Measurements from ENCODE around the gene TCEAL3. TPM values are rescaled to one million over a fixed set of nuclear protein-coding genes. Genes with fewer than 3 reads are reported as not detected.
A peak's percentile ranks its signal among the peaks of the same experiment; 100 is the strongest.

TCEAL3 gene, protein sequence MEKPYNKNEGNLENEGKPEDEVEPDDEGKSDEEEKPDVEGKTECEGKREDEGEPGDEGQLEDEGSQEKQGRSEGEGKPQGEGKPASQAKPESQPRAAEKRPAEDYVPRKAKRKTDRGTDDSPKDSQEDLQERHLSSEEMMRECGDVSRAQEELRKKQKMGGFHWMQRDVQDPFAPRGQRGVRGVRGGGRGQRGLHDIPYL
- 10 to 100 TPM; 14.5 to 66.7 (median 41.0) TPM for total RNA-seq
- 100 to 1,000 TPM in 1 of 3 donors, 10 to 100 TPM in 2; 56.1 to 118 (median 87.1) TPM for polyA plus RNA-seq
- long read RNA-seq, donor 1, transcript TCEAL3-202 (3 exons, 1,113 nt) = major isoform, 5 of 5 reads
- long read RNA-seq, donor 1, partial matches to known transcripts = 0 of 5 reads
- long read RNA-seq, donor 1, other reads (novel, unspliced or antisense) = 0 of 5 reads
- long read RNA-seq, donor 2, partial matches to known transcripts = 0 of 5 reads
- long read RNA-seq, donor 2, other reads (novel, unspliced or antisense) = 0 of 5 reads
- long read RNA-seq, donor 3, partial matches to known transcripts = 0 of 3 reads
- long read RNA-seq, donor 3, other reads (novel, unspliced or antisense) = 0 of 3 reads
- long read RNA-seq, donor 4, transcript TCEAL3-202 (3 exons, 1,113 nt) = major isoform, 36 of 61 reads
- long read RNA-seq, donor 4, transcript TCEAL3-201 (3 exons, 1,124 nt) = minor isoform, 6 of 61 reads
- long read RNA-seq, donor 4, partial matches to known transcripts = 12 of 61 reads
- long read RNA-seq, donor 4, other reads (novel, unspliced or antisense) = 7 of 61 reads
- long read RNA-seq, donor 5, transcript TCEAL3-202 (3 exons, 1,113 nt) = major isoform, 68 of 96 reads
- long read RNA-seq, donor 5, transcript TCEAL3-201 (3 exons, 1,124 nt) = minor isoform, 14 of 96 reads
- long read RNA-seq, donor 5, partial matches to known transcripts = 3 of 96 reads
- long read RNA-seq, donor 5, other reads (novel, unspliced or antisense) = 11 of 96 reads
- long read RNA-seq, donor 6, transcript TCEAL3-202 (3 exons, 1,113 nt) = major isoform, 37 of 59 reads
- long read RNA-seq, donor 6, transcript TCEAL3-201 (3 exons, 1,124 nt) = minor isoform, 13 of 59 reads
- long read RNA-seq, donor 6, partial matches to known transcripts = 1 of 59 reads
- long read RNA-seq, donor 6, other reads (novel, unspliced or antisense) = 8 of 59 reads
- long read RNA-seq, donor 7, transcript TCEAL3-202 (3 exons, 1,113 nt) = major isoform, 6 of 8 reads
- long read RNA-seq, donor 7, partial matches to known transcripts = 0 of 8 reads
- long read RNA-seq, donor 7, other reads (novel, unspliced or antisense) = 0 of 8 reads
- long read RNA-seq, donor 8, transcript TCEAL3-202 (3 exons, 1,113 nt) = major isoform, 9 of 15 reads
- long read RNA-seq, donor 8, transcript TCEAL3-201 (3 exons, 1,124 nt) = minor isoform, 6 of 15 reads
- long read RNA-seq, donor 8, partial matches to known transcripts = 0 of 15 reads
- long read RNA-seq, donor 8, other reads (novel, unspliced or antisense) = 0 of 15 reads
- long read RNA-seq, donor 9, partial matches to known transcripts = 0 of 3 reads
- long read RNA-seq, donor 9, other reads (novel, unspliced or antisense) = 0 of 3 reads
- long read RNA-seq, donor 10, partial matches to known transcripts = 0 of 3 reads
- long read RNA-seq, donor 10, other reads (novel, unspliced or antisense) = 0 of 3 reads

DNA sequence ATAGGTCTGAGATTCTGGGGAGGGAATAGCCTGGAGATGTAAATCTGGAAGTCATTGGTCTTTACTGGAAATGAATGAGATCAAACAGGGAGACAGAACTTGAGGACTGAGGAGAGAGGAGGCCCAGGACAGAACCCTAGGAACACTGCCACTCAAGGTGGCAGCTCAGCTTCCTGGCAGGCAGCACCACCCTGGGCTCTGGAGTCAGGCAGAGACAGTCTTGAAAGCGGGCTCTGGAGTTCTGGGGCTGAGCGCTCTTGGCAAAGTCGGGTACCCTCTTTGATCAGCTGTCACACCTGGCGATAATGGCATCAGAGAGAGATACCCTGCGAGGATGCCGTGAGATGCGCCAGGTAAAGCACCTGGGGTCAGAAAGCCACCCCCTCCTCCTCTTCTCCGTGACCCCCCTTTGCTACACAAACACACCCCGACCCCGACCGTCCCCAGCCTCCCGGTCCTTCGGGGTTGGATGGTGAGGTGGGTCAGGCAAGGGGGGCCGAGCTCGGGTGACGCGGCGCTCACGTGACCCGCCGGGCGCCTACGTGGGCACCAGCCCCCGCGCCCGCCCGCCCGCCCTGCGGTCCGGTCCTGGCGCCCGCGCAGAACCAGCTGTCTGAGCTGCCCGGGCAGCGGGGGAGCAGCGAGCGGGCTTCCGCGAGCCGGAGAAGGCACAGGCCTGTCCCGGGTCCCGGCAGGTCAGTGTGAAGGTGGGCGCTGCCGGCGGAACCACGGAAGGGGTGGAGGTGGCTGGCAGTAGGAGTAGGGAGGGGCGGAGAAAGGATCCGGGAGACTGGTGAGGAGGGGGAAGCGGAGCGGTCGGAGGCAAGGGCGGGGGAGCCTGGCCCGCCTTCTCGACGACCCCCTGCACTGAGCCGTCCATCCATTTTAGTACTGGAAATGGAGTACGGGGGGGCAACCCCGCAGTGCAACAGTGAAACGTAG is at the start of gene TCEAL3:
Gene TCEAL3, plus strand, starts transcription at position 600 of the 942 bp plus-strand sequence. CDS start 1,102 bp downstream, outside the sequence.
- intact Hi-C loops (cut with DNase I) = no loop called here
- Histone ChIP-seq H3K27me3 (no peaks in the 10 kb centered on the region), H3K4me1 (replicated peaks in 1 of 2) (no peaks in the 10 kb centered on the region), H3K9me3 (replicated peaks in 1 of 3) (no peaks in the 10 kb centered on the region), H3K36me3 (replicated peaks in 1 of 2) (no peaks in the 10 kb centered on the region), H3K27ac (peak within 1 kb of the TSS in 4 of 5 donors; percentile 75 to 95 (median 84)), H3K4me3 (peak within 1 kb of the TSS in 3 of 4 donors; percentile 24 to 64 (median 64))
- DNase-seq = peak; percentile 56 to 82 (median 59)
- 1 to 25% (median 8%) methylated on average over 13 to 59 of the region's 59 CpGs for WGBS, 4 donors
- TF ChIP-seq, protein P1, sequence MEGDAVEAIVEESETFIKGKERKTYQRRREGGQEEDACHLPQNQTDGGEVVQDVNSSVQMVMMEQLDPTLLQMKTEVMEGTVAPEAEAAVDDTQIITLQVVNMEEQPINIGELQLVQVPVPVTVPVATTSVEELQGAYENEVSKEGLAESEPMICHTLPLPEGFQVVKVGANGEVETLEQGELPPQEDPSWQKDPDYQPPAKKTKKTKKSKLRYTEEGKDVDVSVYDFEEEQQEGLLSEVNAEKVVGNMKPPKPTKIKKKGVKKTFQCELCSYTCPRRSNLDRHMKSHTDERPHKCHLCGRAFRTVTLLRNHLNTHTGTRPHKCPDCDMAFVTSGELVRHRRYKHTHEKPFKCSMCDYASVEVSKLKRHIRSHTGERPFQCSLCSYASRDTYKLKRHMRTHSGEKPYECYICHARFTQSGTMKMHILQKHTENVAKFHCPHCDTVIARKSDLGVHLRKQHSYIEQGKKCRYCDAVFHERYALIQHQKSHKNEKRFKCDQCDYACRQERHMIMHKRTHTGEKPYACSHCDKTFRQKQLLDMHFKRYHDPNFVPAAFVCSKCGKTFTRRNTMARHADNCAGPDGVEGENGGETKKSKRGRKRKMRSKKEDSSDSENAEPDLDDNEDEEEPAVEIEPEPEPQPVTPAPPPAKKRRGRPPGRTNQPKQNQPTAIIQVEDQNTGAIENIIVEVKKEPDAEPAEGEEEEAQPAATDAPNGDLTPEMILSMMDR (IDR thresholded peaks at IDR 0.05) = no peak
- TF ChIP-seq POLR2A (IDR thresholded peaks at IDR 0.05) = peak in 1 of 2 donors; percentile 56

DNA sequence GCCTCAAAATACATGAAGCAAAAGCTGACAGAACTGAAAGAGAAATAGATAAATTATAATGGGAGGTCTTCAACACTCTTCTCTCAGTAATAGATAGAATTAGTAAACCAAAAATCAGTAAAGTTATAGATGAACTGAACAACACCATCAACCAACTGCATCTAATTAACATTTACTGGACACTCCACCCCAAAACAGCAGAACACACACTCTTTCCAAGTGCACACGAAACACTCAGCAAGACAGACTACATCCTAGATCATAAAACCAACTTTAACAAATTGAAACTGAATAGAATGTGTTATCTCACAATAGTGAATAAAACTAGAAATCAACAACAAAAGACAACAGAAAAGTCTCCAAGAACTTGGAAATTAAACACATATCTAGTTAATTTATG is 47.5 kb upstream of the TCEAL3 start:
- Histone ChIP-seq H3K9me3 (replicated peaks in 1 of 3) (no peaks in the 10 kb centered on the region), H3K27me3 (no peaks in the 10 kb centered on the region), H3K4me1 (replicated peaks in 1 of 2) (no peaks in the 10 kb centered on the region), H3K27ac (no peak overlapping the region), H3K4me3 (no peak overlapping the region), H3K36me3 (replicated peaks in 1 of 2) (no peaks in the 10 kb centered on the region)
- DNase-seq = no peak
- intact Hi-C loops (cut with DNase I) = no loop called here
- 40 to 83% (median 64%) methylated on average over 1 of the region's 1 CpG for WGBS, 4 donors
- no peak for TF ChIP-seq POLR2A (IDR thresholded peaks at IDR 0.05)
- TF ChIP-seq, protein P1 (IDR thresholded peaks at IDR 0.05) = no peak

DNA sequence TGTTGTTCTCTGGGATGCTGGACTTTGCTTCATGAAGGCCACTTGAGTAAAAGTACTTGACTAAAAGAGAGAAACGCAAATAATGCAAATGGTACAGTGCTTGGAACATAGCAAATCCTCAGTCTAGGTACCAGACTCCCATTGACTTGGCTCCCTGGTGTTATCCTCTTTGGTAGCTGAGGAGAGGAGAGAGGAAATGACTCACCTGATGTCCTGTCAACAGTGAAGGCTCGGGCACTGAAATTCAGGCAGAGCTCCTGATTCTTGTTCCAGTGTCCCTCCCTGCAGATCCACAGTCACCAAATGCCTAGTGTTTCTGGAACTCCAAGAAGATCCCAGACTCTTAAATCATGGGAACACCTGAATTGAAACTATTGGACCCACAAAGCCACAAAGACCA is 45.0 kb upstream of the TCEAL3 start:
- no peaks in the 10 kb centered on the region for H3K4me1 ChIP-seq (replicated peaks in 1 of 2)
- intact Hi-C loops (cut with DNase I) = no loop called here
- whole genome bisulfite sequencing, 4 donors = 47 to 83% (median 64%) methylated on average over 1 to 2 of the region's 2 CpGs
- H3K9me3 ChIP-seq (replicated peaks in 1 of 3) = no peaks in the 10 kb centered on the region
- TF ChIP-seq, protein P1 (IDR thresholded peaks at IDR 0.05) = no peak
- no peak for TF ChIP-seq POLR2A (IDR thresholded peaks at IDR 0.05)
- H3K27ac ChIP-seq = no peak overlapping the region
- no peaks in the 10 kb centered on the region for H3K36me3 ChIP-seq (replicated peaks in 1 of 2)
- no peak for DNase-seq
- H3K4me3 ChIP-seq = no peak overlapping the region
- H3K27me3 ChIP-seq = no peaks in the 10 kb centered on the region
